Skin epidermis (tissue), 12 donors: ENCODE measurements around the gene LPAR1.

Experiments
- H3K27ac ChIP-seq, 21 experiments: fragments of 200-600 bp; sonication (generic) in 11 of 21; one replicate each; pipeline ENCODE4 v1.5.0; 2020; ENCODE audit warnings: mild to moderate bottlenecking in 3 of 21, inconsistent platforms in 2 of 21, moderate library complexity in 2 of 21
- H3K4me3 ChIP-seq, 7 experiments: fragments of 200-600 bp; sonication (generic) in 2 of 7; one replicate each; pipeline ENCODE4 v1.5.0; 2020; ENCODE audit warnings: inconsistent platforms in 2 of 7, mild to moderate bottlenecking in 2 of 7, moderate library complexity in 1 of 7

The LPAR1 gene

GRCh38 chr9:110936237-110936636 lies 102.0 kb downstream of the LPAR1 start:
- H3K4me3 ChIP-seq: no peak overlapping the region
- peak overlapping the region in 10 of 21 experiments; percentile 7 to 77 (median 46) for H3K27ac ChIP-seq

DNA sequence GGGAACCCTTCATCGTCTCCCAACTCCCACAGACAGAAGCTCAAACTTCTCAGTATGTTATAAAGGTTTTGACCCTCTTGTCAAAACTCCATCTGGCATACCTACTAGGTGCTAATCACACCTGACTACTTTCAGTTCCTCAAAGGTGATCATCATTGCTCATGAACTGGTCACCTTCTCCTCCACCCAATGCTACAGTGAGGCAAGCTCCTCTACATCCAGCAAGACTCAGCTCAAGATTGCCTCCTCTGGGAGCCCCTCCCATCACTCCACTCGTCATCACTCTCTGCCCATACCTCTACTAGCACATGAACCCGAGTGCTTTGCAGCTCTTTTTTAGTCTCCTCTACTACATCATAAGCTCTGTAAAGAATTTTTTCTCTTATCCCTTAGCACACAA lies 102.4 kb downstream of the LPAR1 start:
- Histone ChIP-seq H3K4me3 (no peak overlapping the region), H3K27ac (peak overlapping the region in 10 of 21 experiments; percentile 14 to 77 (median 46))

- Histone ChIP-seq H3K27ac (peak overlapping the region in 11 of 21 experiments; percentile 2 to 62 (median 22)), H3K4me3 (no peak overlapping the region)
These were observed 104.8 kb downstream of the LPAR1 start for GRCh38 chr9:110933350-110934001.

DNA sequence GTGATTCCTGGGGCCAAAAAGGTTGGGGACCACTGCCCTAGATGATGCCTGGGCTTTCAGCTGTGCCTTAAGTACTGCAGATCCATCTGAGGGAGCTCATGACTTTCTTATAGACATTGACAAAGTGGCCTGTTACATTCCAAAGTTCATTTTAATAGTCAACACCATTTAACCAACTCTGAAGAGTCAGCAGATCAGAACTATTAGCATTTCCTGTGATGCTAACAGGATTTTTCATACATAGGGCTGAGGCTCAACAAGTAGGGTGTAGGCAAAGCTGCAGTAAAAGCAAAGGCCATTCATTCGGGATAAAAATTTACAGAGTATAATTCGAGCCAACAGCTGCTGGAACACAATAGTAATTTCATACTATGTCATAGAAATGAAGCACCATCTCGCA lies 105.4 kb downstream of the LPAR1 start:
- Histone ChIP-seq H3K4me3 (no peak overlapping the region), H3K27ac (peak overlapping the region in 3 of 21 experiments; percentile 31 to 42 (median 40))

GRCh38 chr9:110928599-110928998 lies 109.7 kb downstream of the LPAR1 start:
- Histone ChIP-seq H3K4me3 (no peak overlapping the region), H3K27ac (peak overlapping the region in 1 of 21 experiments; percentile 12)

DNA sequence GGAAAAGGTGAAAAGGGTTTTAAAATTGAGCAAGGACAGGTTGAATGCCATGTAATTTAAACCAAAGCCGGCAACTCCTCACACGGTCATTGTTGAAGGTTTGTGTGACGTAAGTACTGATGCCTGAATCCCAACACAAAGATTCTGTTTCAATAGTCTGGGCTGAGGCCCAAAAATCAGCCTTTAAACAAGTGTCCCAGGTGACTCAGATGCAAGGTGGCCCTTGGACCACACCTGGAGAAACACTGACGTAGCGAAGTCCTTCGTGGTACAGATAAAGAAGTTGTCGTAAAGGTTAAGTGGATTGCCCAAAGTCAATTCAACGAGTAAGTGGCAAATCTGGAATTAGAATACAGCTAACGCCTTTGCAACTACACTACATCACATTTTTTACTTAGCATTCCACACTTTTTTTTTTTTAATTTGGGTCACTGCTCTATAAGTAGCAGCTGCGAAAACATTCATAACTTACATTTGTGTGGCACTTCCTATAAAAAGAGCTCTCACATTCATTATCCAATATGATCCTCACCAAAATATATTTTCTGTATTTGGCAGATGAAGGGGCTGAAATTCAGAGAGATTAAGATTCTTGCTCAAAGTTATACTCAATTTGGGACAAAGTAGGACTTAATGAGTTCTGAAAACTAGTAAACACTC lies 111.3 kb downstream of the LPAR1 start:
- no peak overlapping the region for H3K27ac ChIP-seq
- H3K4me3 ChIP-seq: no peak overlapping the region

DNA sequence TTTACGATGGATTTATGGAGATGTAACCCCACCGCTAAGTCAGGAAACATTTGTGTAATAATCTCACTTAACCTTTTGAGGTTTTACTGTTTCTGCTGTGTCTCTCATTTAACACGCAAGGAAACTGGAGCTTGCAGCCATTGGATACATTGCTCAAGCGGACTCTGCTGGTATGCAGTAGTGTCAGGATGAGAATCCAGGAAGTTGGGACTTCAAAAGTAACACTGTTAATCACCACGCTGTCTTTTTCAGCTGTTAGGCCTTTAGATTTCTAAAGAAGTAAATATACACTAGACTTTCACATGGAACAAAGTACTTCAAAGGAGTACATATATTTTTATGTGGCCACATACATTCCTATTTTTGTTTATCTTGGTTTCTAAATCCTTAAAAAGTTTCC lies 114.7 kb downstream of the LPAR1 start:
- no peak overlapping the region for H3K4me3 ChIP-seq
- H3K27ac ChIP-seq: no peak overlapping the region

- Histone ChIP-seq H3K4me3 (no peak overlapping the region), H3K27ac (no peak overlapping the region)
These were observed 116.1 kb downstream of the LPAR1 start for GRCh38 chr9:110922145-110922544.

GRCh38 chr9:110921705-110922104 lies 116.6 kb downstream of the LPAR1 start:
- no peak overlapping the region for H3K4me3 ChIP-seq
- H3K27ac ChIP-seq: no peak overlapping the region

DNA sequence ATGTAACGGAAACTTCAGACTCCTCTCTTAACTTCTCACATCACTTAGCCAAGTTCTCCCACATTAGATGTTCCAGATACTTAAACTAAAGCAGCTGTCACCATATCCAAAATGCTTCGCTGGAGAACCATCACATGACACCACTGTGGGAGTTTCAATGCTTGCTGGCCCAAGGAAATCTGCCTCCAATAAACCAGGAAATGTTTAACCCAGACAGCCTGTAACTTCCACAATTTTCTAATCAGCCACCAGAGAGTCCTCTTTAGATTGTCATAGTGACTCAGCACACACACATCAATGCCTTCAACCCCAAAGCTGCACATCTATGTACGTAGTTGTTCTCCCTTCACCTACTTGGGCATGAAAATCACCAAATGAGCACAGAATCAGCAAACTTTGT lies 118.7 kb downstream of the LPAR1 start:
- Histone ChIP-seq H3K27ac (peak overlapping the region in 11 of 21 experiments; percentile 21 to 79 (median 48)), H3K4me3 (no peak overlapping the region)

GRCh38 chr9:110919050-110919435 lies 119.2 kb downstream of the LPAR1 start:
- Histone ChIP-seq H3K4me3 (no peak overlapping the region), H3K27ac (peak overlapping the region in 11 of 21 experiments; percentile 8 to 79 (median 43))

DNA sequence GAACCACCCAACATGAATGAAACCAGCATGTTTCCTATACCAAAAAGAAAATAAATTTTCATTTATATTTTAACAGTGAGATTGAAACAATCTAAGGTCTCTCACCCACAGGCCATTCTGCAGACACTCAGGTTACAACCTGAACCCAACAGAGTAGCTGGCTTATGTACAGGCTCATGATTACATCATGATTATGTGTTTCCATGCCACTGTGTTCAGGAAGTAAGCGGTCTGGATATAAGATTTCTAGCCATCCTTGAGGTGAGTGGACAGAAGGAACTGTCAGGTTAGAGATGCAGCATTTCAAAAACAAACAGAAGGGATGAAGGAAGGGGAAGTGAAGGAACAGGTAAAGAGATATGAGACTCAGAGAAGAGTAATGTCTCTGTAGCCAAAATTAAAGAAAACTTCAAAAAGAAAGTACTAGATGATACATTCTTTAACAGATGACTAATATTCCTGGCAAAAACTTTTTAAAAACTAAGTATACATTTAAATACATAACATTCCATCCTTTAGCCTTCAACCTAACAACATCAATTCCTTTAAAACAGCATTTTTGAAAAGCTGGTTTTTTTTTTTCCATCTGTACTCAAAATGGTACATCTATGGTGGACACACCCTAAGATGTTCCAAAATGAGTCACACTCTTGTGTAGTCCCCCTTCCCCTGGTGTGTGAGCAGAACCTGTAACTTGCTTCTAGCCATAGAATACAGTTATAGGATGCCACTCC lies 119.8 kb downstream of the LPAR1 start:
- peak overlapping the region in 9 of 21 experiments; percentile 21 to 79 (median 43) for H3K27ac ChIP-seq

GRCh38 chr9:110916403-110916802 lies 121.9 kb downstream of the LPAR1 start:
- H3K27ac ChIP-seq: no peak overlapping the region
- H3K4me3 ChIP-seq: no peak overlapping the region

More for the DNA sequence above, 119.8 kb downstream of the LPAR1 start:
- no peak overlapping the region for H3K4me3 ChIP-seq

GRCh38 chr9:110912419-110913291 lies 125.6 kb downstream of the LPAR1 start:
- Histone ChIP-seq H3K27ac (peak overlapping the region in 8 of 21 experiments; percentile 4 to 73 (median 15)), H3K4me3 (no peak overlapping the region)

- peak overlapping the region in 7 of 21 experiments; percentile 4 to 73 (median 20) for H3K27ac ChIP-seq
- no peak overlapping the region for H3K4me3 ChIP-seq
These were observed 126.4 kb downstream of the LPAR1 start for GRCh38 chr9:110911659-110912418.

GRCh38 chr9:110908894-110909293 lies 129.4 kb downstream of the LPAR1 start:
- Histone ChIP-seq H3K27ac (no peak overlapping the region), H3K4me3 (no peak overlapping the region)

GRCh38 chr9:110900917-110901316 lies 137.4 kb downstream of the LPAR1 start:
- peak overlapping the region in 3 of 21 experiments; percentile 14 to 33 (median 22) for H3K27ac ChIP-seq
- no peak overlapping the region for H3K4me3 ChIP-seq

- H3K27ac ChIP-seq: peak overlapping the region in 1 of 21 experiments; percentile 14
- no peak overlapping the region for H3K4me3 ChIP-seq
These were observed 137.8 kb downstream of the LPAR1 start for GRCh38 chr9:110900456-110900855.

GRCh38 chr9:110898866-110899265 lies 139.4 kb downstream of the LPAR1 start:
- Histone ChIP-seq H3K4me3 (no peak overlapping the region), H3K27ac (peak overlapping the region in 1 of 21 experiments; percentile 9)
